GM10847 (cell line): Measurements from ENCODE around the gene UST.

Experiments
- POLR2A ChIP-seq: IDR thresholded peaks from 2 replicates; pipeline ENCODE4 v1.6.1; 2011; ENCODE audit not compliant: insufficient read length; ENCODE audit errors: extremely low read depth

UST gene

DNA sequence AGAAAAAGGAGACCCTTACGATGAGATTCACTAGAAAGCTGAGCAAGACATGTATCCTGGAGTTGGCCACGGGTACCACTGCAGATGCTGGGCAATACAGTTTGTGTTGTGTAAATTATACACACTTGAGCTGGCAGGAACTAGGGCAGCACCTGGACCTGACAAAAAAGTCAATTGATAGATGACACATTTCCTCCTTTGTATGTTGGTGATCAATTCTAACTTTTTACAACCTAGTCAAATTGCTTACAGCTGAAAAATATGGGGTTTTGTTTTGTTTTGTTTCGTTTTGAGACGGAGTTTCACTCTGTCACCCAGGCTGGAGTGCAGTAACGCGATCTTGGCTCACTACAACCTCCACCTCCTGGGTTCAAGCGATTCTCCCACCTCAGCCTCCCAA, 108.9 kb downstream of the UST start:
- TF ChIP-seq POLR2A: no peak

DNA sequence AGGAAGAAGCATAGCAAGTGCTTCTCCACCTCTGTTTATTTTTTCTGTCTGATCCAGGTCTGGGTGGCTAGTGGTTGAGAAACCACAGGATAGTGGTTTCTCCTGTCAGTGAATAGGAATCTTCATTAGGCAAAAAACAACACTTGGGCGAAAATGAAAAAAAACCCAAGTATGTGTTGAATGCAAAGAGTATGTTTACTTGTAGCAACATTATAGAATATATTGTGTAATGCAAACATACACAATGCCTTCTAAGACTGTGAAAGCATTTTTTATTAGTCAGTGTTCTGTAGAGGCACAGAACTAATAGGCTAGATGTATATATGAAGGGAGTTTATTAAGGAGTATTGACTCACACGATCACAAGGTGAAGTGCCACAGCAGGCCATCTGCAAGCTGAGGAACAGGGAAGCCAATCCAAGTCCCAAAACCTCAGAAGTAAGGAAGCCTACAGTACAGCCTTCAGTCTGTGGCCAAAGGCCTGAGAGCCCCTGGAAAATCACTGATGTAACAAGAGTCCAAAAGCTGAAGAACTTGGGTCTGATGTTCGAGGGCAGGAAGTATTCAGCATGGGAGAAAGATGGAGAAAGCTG, 111.1 kb downstream of the UST start:
- no peak for TF ChIP-seq POLR2A

DNA sequence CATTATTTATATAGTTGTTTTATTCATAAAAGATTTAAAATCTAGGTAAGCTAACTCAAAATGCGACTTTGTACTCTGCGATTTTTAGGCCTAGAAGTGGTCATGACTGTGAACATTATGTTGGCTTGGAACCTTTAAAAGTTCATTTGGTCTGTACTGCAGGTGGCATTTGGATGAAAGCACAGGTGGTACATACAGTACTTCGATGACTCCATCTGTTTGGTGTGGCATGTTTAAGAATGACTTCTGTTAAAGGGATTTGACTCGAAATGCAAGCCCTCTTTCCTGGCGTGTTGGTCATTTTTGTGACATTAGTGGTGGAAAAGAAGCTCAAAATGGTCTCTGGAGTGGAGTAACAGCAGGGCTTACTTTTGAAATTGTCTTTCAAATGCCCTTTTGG, 118.1 kb downstream of the UST start:
- TF ChIP-seq POLR2A: no peak

DNA sequence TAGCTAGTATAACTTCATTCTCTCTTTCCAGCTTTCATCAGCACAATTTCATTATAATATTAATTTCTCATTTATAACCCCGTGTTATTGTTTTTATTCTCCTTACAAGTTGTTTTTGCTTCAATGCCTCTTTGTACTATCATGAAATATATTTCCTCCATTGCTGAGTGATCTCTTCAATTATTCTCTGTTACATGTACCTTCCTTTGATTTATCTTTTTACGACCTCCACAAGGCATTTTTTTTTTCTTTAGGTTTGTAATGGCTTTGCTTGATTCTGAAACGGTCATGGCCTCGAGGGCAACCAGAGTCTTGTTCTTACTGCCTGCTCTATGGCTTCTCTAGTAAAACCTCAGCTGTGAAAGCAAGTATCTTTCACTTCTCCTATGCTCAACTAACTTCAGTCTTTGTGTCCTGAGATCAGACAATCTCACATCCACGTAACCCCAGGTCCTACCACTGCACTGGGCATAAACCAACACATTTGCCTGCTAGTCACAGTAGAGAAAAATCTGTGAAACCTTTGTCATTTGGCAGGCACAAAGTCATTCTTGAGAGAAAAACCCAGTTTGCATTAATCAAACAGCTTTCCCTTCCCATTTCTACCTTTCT, 119.9 kb downstream of the UST start:
- no peak for TF ChIP-seq POLR2A

DNA sequence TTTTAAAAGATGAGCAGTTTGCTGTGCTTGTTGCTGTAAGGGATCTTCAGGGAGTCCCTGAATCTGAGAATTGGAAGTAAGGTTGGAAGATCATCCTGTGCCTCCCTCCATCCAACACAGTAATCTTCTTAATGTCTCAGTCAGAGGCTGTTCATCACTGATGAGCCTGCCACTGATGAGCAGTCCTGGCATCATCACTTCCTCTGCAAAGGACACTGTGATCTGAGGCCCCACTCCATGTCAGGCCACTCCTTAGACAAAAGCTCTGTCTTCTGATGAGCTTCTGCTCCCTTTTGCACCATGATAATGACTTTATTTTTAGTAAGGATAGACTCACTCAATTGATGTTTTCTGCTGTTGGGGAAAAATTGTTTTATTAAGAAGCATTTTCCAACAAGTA, 121.0 kb downstream of the UST start:
- no peak for TF ChIP-seq POLR2A

DNA sequence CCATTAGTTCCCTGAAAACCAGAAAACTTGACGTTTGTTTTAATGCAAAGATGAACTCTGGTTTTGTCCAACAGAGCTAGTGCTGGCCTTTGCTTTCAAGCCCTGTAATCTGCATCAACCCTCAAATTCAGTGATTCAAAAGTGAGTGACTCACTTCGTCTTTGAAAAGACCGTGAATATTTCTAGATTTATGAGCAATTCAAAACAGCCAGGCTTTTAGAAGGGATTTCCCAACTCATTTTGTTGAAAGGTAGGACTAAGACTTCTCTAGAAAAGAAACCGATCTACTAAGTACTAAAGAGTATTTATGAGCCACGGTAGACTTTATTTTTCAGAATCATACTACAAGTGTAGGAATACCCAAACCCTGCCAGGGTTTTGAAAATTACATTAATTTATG, 121.5 kb downstream of the UST start:
- no peak for TF ChIP-seq POLR2A

DNA sequence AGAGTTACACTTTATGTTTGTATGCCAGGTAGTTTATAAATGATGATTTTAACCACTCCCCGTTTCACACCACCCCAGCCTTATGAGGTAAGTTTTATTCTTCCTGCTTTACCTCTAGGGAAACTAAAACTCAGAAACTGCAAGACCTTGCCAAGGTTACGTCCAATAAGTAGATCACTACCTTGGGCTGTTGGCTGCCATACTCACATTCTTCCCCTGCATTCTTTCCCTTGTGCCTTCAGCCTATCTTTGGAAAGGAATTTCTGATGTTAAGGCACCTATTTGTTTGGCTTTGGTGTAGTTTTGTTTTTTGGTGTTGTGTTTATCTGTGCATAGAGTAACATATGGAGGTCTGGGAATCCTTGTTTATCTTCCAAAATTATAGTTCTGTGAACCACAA, 122.1 kb downstream of the UST start:
- no peak for TF ChIP-seq POLR2A

DNA sequence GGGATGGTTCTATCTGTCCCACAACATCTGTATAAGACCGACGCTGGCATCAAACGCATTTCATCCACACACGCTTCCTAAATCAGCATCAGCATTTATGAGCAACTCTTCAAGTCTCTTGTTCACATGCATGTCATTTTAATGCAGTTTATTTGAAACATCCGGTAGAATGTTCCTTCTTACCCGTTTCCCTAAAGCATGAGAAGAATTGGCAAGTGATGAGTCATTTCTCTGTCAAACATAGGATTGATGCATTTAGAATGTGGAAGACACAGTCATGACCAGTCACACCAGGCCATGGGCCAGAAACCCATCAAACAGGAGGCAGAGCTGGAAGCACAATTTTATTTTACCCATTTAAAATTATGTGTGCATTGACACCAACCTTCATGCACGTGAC, 122.8 kb downstream of the UST start:
- no peak for TF ChIP-seq POLR2A

DNA sequence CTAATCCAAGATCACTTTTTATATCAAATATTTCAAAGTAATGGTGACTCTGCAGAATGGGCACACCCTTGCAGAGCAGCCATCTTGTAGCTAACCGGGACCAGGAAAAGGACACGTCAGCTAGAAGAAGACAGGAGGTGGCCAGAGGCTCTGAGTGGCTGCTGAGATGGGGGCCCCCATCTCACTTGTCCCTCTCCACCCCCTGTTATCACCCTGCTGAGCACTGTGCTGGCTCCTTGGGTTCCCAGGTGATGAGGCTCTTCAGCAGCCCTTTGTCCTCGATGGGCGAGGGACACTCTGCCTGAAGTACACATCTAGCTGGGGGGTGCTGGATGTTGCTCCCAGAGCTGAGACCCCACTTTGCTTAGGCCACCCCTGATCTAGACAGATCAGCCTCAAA, 126.3 kb downstream of the UST start:
- TF ChIP-seq POLR2A: no peak

DNA sequence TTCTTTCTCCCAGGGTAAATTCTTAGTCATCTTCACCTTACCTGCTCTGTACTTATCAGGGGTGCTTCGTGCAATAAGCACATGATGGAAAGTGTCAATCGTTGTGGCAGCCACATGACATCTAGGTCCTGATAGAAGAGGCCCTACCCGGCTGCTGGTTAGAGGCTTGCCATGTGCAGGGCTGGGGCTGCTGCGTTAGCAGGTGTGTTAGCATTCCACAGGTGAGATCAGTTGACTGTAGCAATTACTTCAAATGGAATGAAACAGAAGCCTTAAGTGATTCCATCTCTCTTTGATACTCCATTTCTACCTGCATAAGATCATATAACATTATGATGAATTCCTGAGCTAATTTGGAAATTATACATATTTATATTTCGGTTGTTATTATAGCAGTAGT, 127.0 kb downstream of the UST start:
- TF ChIP-seq POLR2A: no peak

DNA sequence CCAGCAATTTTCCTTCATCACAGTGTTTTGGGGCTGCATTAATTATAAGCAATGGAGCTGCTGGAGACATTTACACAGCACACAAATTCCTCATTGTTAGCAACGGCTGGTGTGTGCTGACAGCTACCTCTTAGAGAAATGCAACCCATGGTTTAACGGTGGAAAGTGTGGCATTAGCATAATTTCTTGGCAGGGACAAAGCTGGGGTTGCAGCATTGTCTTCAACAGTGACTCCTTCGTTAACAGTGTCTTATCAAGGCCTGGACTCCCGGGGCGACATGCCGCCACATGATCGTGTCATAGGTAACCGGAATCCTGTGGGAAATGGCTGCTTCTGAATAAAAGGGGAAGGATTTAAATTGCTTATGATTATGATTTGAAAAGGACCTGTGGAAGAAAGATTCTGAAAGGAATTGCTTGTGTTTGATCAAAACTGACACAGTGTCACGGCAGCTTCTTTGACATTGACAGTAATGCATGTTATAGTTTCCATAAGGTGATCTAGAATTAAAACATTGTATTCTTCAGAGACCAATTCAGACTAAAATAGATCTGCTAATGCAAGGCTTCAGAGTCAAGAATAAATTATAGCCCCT, 128.0 kb downstream of the UST start:
- no peak for TF ChIP-seq POLR2A

DNA sequence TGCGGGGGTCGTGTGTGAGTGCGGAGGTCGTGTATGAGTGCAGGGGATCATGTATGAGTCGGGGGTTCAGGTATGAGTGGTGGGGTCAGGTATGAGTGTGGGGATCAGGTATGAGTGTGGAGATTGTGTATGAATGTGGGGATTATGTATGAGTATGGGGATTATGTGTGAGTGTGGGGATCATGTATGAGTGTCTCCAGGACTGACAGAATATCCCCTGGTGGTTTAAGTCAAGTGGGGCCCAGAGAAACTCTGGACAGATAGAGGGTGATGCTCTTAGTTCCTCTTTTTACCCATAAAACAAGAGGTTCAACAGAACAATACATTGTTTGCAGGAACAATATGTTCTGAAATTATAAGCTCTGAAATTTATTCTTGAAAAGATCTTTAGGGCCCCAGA, 131.9 kb downstream of the UST start:
- no peak for TF ChIP-seq POLR2A

DNA sequence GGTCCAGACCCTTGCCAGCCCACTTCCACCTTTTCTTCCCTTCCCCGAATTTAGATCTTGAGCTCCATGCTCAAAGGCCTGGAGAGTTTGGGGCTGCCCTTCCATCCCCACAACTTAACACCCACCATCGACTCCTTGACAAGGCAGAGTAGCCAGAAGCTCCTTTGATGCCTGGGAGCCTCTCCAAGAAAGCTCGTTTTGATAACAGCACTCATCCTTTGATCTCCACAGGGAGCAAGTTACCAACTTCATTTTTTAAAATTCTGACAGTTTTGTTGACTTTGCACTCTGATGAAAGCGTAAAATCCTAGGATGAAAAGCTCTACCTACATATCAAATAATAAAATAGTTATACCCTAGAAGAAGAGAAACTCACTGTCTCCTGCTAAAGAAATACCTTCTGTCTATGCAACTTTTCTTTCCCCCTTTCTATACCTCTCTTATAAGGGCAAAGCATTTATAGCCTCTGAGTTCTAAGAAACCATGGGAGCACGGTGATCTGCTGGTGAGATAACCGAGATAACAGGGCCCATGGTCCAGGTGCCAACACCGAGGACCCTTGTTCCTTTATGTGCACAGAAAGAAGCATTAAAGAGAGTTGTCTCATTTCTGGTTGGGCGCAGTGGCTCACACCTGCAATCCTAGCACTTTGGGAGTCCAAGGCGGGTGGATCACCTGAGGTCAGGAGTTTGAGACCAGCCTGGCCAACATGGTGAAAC, 134.9 kb downstream of the UST start:
- no peak for TF ChIP-seq POLR2A

DNA sequence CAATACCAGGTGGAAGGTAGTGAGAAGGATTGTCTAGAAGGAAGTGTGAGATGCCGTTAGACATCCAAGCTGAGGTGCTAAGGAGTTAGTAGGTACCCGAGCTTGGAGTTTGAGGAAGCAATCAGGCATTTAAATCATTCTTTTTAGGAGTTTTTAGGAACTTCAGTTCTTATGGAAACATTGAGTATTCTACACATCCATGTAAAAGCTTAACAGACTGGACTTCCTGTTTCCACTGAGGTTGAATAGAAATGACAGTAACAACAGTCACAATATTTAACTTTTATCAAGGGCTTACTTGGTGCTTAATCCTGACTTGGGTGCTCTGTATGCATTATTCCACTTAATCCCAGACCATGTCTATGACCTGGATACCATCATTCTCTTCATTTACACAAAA, 136.4 kb downstream of the UST start:
- no peak for TF ChIP-seq POLR2A

DNA sequence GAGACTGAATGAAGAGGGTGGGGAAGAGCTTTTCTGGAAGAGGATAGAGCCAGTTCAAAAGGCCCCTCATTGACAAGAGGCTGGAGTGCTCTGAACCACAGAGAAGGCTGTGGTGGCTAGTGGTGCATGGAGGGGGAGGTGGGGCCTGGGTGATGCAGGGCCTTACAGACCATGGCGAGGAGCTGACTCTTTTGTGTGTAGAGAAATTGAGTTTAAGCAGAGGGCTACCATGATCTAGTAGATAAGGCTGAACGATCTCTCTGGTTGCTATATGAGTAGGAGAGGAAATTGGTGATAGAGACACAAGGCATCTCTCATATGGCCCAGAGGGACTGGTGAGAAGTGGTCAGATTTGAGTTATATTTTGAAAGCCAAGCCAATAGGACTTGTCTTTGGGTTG, 137.6 kb downstream of the UST start:
- no peak for TF ChIP-seq POLR2A

DNA sequence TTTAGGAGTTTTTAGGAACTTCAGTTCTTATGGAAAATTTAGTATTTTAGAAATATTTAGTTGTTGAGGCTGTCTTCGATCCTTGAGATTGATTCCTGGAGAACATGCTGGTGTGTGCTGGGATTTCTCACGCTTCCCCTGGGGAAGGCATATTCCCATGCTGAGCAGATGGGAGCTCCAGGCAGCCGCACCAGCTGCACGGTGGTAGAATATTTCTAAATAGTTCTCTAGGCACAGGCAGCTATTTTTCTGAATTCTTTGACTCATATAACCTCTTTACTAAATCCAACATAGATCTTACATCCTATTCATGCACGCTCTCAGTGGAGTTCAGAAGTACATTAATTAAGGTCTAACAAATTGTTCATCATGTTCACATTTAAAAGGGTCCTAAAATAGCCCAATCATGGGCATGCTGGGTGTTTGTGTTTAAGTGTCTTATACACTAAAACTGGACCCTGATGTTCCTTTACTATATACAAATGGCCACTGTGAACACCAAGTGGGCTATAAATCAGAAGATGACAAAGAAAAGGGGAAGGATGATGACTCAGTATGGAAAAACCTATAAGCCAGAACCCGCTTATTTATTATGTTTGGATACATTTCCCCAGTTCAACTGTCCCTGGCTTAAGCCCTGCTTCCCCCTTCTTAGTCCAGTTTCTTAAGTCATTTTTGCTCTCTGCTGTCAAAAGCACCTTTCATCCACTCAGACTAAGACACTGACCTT, 138.5 kb downstream of the UST start:
- no peak for TF ChIP-seq POLR2A
